ENCODE data around the gene SLC25A51. TPM values are rescaled to one million over a fixed set of nuclear protein-coding genes. Genes with fewer than 3 reads are reported as not detected.

Gene SLC25A51
- total and polyA plus RNA-seq, 2 donors (not counting 3 experiments of a cell fraction or from before 2014, with no cell fraction given): 15.4 to 36.2 TPM

DNA sequence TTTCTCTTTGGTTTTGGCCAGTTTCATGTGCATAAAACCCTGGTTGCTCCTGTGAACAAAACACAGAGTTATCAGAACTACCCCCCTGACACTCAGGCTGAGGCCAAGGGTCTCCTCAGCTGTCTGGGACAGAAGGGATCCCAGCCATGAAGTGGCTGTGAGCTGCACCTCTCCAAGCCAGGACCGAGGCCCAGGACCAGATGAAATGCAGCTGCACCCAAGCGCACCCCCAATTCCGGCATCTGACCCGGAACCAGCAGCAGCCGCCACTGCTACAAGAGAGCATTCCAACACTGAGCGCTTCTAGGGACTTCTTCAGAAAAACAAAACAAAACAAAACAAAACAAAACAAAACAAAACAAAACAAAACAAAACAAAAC is 16.0 kb upstream of the SLC25A51 start:
- Histone ChIP-seq H4K20me1 (replicated peaks; ENCODE audit: control insufficient read depth, extremely low read depth, insufficient read depth, low read length) (no peaks in the 10 kb centered on the region), H3K9me3 (replicated peaks; ENCODE audit: control insufficient read depth, insufficient read depth, low read length) (no peaks in the 10 kb centered on the region), H3K27ac (ENCODE audit: insufficient read depth, low read depth, low read length) (no peak overlapping the region), H3K27me3 (ENCODE audit: control insufficient read depth in 2 of 2, insufficient read depth in 2 of 2, low read length in 2 of 2) (no peaks in the 10 kb centered on the region), H3K9ac (replicated peaks; ENCODE audit: extremely low read depth, insufficient read depth, low read length) (no peak overlapping the region), H3K4me1 (ENCODE audit: control insufficient read depth, extremely low read depth, insufficient read depth, low read length) (peaks cover 17% of the 10 kb centered on the region), H3K9me1 (replicated peaks; ENCODE audit: control insufficient read depth, extremely low read depth, insufficient read depth, low read length) (no peaks in the 10 kb centered on the region), H3K4me3 (replicated peaks in 1 of 3; ENCODE audit: insufficient read depth in 1 of 3, low read depth in 1 of 3, low read length in 3 of 3) (no peak overlapping the region), H2AFZ (ENCODE audit: low read depth, low read length) (no peak overlapping the region), H3K4me2 (ENCODE audit: insufficient read depth, low read length) (no peak overlapping the region), H3K79me2 (ENCODE audit: control insufficient read depth, insufficient read depth, low read length) (no peaks in the 10 kb centered on the region), H3K36me3 (ENCODE audit: control insufficient read depth in 2 of 2, extremely low read depth in 1 of 2, insufficient read depth in 2 of 2, low read length in 2 of 2) (peaks cover 0 to 8% of the 10 kb centered on the region in 2 experiments)
- no TSS peak for BruUV-seq (replicated peaks)
- intact Hi-C loops (cut with micrococcal nuclease) (no loop called here), dilution Hi-C loops (cut with MboI; ENCODE audit: extremely low pct_ligation_motif_present, low sequenced_read_pairs) (no loop called here)
- no peak for TF ChIP-seq POLR2A (IDR thresholded peaks at IDR 0.05; ENCODE audit: low read depth, low read length)
- TF ChIP-seq FOS (IDR thresholded peaks at IDR 0.05; ENCODE audit: borderline replicate concordance, insufficient read depth, low read length): no peak
- TF ChIP-seq EZH2 (IDR thresholded peaks at IDR 0.05; ENCODE audit: borderline replicate concordance, low read depth, low read length, severe bottlenecking): no peak
- TF ChIP-seq MYC (IDR thresholded peaks at IDR 0.05; ENCODE audit: low read depth, low read length): no peak
- ChIA-PET CTCF (no interaction called here), POLR2A (no interaction called here)
- DNase-seq (ENCODE audit: low read depth, low spot score) (no peak), FAIRE-seq (no peak)

DNA sequence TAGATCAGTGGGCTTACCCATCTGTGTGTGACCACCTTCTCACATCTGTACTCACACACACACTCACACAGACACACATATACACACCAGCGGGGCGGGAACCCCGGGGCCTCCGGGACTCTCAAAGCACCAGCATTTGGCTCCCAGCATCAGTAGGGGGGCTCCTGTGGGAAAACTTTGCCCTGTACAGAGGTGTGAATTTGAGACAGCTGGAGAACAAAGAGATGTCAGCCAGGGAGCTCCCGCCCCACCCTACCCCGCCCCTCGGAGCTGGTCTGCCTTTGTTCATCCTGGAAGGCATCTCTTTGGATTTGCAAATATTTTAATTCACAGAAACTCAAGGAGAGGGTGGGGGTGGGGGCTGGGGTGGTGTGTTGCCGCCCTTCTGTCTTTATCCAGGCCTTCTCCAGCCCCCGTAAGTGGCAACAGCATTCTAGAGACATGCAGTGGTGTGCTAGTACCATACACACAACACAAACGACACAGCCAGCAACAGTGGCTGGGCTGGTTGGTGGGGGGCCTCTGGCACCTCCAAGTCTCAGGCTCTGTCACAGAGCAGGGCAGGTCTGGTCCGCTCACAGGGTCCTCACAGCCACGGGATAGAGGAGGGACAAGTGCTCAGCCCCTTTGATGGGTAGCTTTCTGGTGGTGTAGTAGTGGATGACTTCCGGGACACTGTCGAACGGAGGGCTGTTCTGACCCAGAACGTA is 15.5 kb upstream of the SLC25A51 start:
- BruUV-seq (replicated peaks): no TSS peak
- H3K4me2 ChIP-seq (ENCODE audit: insufficient read depth, low read length): no peak overlapping the region
- DNase-seq (ENCODE audit: low read depth, low spot score): no peak
- H3K79me2 ChIP-seq (ENCODE audit: control insufficient read depth, insufficient read depth, low read length): no peaks in the 10 kb centered on the region
- H3K9me1 ChIP-seq (replicated peaks; ENCODE audit: control insufficient read depth, extremely low read depth, insufficient read depth, low read length): no peaks in the 10 kb centered on the region
- H3K27me3 ChIP-seq (ENCODE audit: control insufficient read depth in 2 of 2, insufficient read depth in 2 of 2, low read length in 2 of 2): no peaks in the 10 kb centered on the region
- no peak overlapping the region for H3K27ac ChIP-seq (ENCODE audit: insufficient read depth, low read depth, low read length)
- no peaks in the 10 kb centered on the region for H4K20me1 ChIP-seq (replicated peaks; ENCODE audit: control insufficient read depth, extremely low read depth, insufficient read depth, low read length)
- ChIA-PET POLR2A (no interaction called here), CTCF (no interaction called here)
- H3K4me1 ChIP-seq (ENCODE audit: control insufficient read depth, extremely low read depth, insufficient read depth, low read length): peaks cover 17% of the 10 kb centered on the region
- intact Hi-C loops (cut with micrococcal nuclease): no loop called here
- peaks cover 0 to 8% of the 10 kb centered on the region in 2 experiments for H3K36me3 ChIP-seq (ENCODE audit: control insufficient read depth in 2 of 2, extremely low read depth in 1 of 2, insufficient read depth in 2 of 2, low read length in 2 of 2)
- H3K9me3 ChIP-seq (replicated peaks; ENCODE audit: control insufficient read depth, insufficient read depth, low read length): no peaks in the 10 kb centered on the region
- TF ChIP-seq JUN (IDR thresholded peaks at IDR 0.05; ENCODE audit: borderline replicate concordance, insufficient read depth, insufficient read length, low read depth) (no peak), CTCF (IDR thresholded peaks at IDR 0.05; ENCODE audit: extremely low read depth in 1 of 2, insufficient read depth in 1 of 2, low read depth in 1 of 2, low read length in 2 of 2) (no peak), MYC (IDR thresholded peaks at IDR 0.05; ENCODE audit: low read depth, low read length) (no peak), FOS (IDR thresholded peaks at IDR 0.05; ENCODE audit: borderline replicate concordance, insufficient read depth, low read length) (no peak), EZH2 (IDR thresholded peaks at IDR 0.05; ENCODE audit: borderline replicate concordance, low read depth, low read length, severe bottlenecking) (no peak), GATA2 (IDR thresholded peaks at IDR 0.05; ENCODE audit: insufficient read depth, insufficient read length, low read depth, low read length) (no peak)
- TF ChIP-seq, protein P1, sequence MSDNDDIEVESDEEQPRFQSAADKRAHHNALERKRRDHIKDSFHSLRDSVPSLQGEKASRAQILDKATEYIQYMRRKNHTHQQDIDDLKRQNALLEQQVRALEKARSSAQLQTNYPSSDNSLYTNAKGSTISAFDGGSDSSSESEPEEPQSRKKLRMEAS (IDR thresholded peaks at IDR 0.05; ENCODE audit: insufficient read depth, insufficient read length): no peak
- H3K4me3 ChIP-seq (replicated peaks in 1 of 3; ENCODE audit: insufficient read depth in 1 of 3, low read depth in 1 of 3, low read length in 3 of 3): no peak overlapping the region
- no peak for FAIRE-seq
- no peak overlapping the region for H2AFZ ChIP-seq (ENCODE audit: low read depth, low read length)
- no peak overlapping the region for H3K9ac ChIP-seq (replicated peaks; ENCODE audit: extremely low read depth, insufficient read depth, low read length)
- dilution Hi-C loops (cut with MboI; ENCODE audit: extremely low pct_ligation_motif_present, low sequenced_read_pairs): no loop called here
